HEK293T (cell line): ENCODE results near the gene SOX15.
"Not testable (repeated sequence)": the region's sequence is repeated elsewhere in the genome, so short reads cannot be mapped to it uniquely, and the experiment has no call there.

ENCODE experiments used
- CTCF ChIA-PET: fragments of 350-600 bp; formaldehyde crosslinking; extraction: SDS; loops from one replicate; lab custom pipeline; 2021; ENCODE audit warnings: antibody characterized with exemption, inconsistent platforms; lab: Yijun Ruan, JAX
- POLR2A ChIA-PET: fragments of 350-600 bp; formaldehyde crosslinking; extraction: SDS; loops from one replicate; lab custom pipeline; 2020; ENCODE audit warnings: antibody characterized with exemption, inconsistent platforms; lab: Yijun Ruan, JAX
- DNase-seq: peaks from one replicate; pipeline ENCODE4 v3.0.0; 2012; ENCODE audit warnings: mixed read lengths; ENCODE audit errors: extremely low spot score
- ARNT ChIP-seq: fragments of 450-650 bp; IDR thresholded peaks from 2 replicates; pipeline ENCODE4 v1.6.1; 2017; ENCODE audit warnings: mild to moderate bottlenecking
- BHLHE40 ChIP-seq: fragments of 450-650 bp; IDR thresholded peaks from 2 replicates; pipeline ENCODE4 v1.6.1; 2016; ENCODE audit warnings: mild to moderate bottlenecking, moderate library complexity, borderline replicate concordance
- CTBP1 ChIP-seq: fragments of 450-650 bp; IDR thresholded peaks from 2 replicates; pipeline ENCODE4 v1.6.1; 2016; ENCODE audit warnings: borderline replicate concordance
- ELF4 ChIP-seq: fragments of 450-650 bp; IDR thresholded peaks from 2 replicates; pipeline ENCODE4 v1.6.1; 2017; ENCODE audit warnings: antibody characterized with exemption
- FOXA1 ChIP-seq: fragments of 450-650 bp; IDR thresholded peaks from 2 replicates; pipeline ENCODE4 v1.6.1; 2016; ENCODE audit warnings: mild to moderate bottlenecking
- FOXK2 ChIP-seq: fragments of 450-650 bp; IDR thresholded peaks from 2 replicates; pipeline ENCODE4 v1.6.1; 2016; ENCODE audit warnings: mild to moderate bottlenecking
- FOXM1 ChIP-seq: fragments of 450-650 bp; IDR thresholded peaks from 2 replicates; pipeline ENCODE4 v1.6.1; 2017; ENCODE audit warnings: mild to moderate bottlenecking, borderline replicate concordance
- HDGF ChIP-seq: fragments of 450-650 bp; IDR thresholded peaks from 2 replicates; pipeline ENCODE4 v1.6.1; 2017; ENCODE audit warnings: antibody characterized with exemption, borderline replicate concordance
- L3MBTL2 ChIP-seq: fragments of 450-650 bp; conservative IDR thresholded peaks from 2 replicates; pipeline ENCODE4 v1.6.1; 2016; ENCODE audit warnings: mild to moderate bottlenecking
- LEF1 ChIP-seq: fragments of 450-650 bp; IDR thresholded peaks from 2 replicates; pipeline ENCODE4 v1.6.1; 2017; ENCODE audit warnings: mild to moderate bottlenecking, borderline replicate concordance
- NFRKB ChIP-seq: fragments of 450-650 bp; IDR thresholded peaks from 2 replicates; pipeline ENCODE4 v1.6.1; 2016; ENCODE audit warnings: mild to moderate bottlenecking, moderate library complexity
- PKNOX1 ChIP-seq: fragments of 450-650 bp; IDR thresholded peaks from 2 replicates; pipeline ENCODE4 v1.6.1; 2016
- SP1 ChIP-seq: fragments of 450-650 bp; IDR thresholded peaks from 2 replicates; pipeline ENCODE4 v1.6.1; 2017
- SUZ12 ChIP-seq: fragments of 450-650 bp; IDR thresholded peaks from 2 replicates; pipeline ENCODE4 v1.6.1; 2016; ENCODE audit warnings: mild to moderate bottlenecking
- TARDBP ChIP-seq: fragments of 450-650 bp; IDR thresholded peaks from 2 replicates; pipeline ENCODE4 v1.6.1; 2016
- ZNF384 ChIP-seq: fragments of 450-650 bp; IDR thresholded peaks from 2 replicates; pipeline ENCODE4 v1.6.1; 2016

SOX15 gene

GRCh38 chr17:7606280-7606679 lies 16.4 kb upstream of the SOX15 start:
- DNase-seq, result no peak
- ChIA-PET POLR2A (no interaction called here), CTCF (no interaction called here)
- no peak for TF ChIP-seq CTBP1

- DNase-seq, CTCF ChIA-PET: not testable (repeated sequence)
- POLR2A ChIA-PET, result interaction anchor here (1.3 kb wide), 1 partner anchor 14 kb away, joined by 3 read pairs; the partner anchor contains the start of gene MPDU1
Measured at GRCh38 chr17:7597561-7597960, 7.7 kb upstream of the SOX15 start.

- DNase-seq, result no peak
- ChIA-PET CTCF (no interaction called here), POLR2A (interaction anchor here (1.0 to 3.3 kb wide), 3 partner anchors 8 to 93 kb away, joined by 3 to 21 read pairs (median 4); partner anchors contain the start of gene MPDU1)
- no peak for TF ChIP-seq SP1
- no peak for TF ChIP-seq L3MBTL2
- TF ChIP-seq FOXA1, result no peak
- no peak for TF ChIP-seq ARNT
- TF ChIP-seq ZNF384, result no peak
- TF ChIP-seq BHLHE40, result no peak
Measured at GRCh38 chr17:7593296-7593695, 3.4 kb upstream of the SOX15 start.

- TF ChIP-seq ZNF384 (no peak), FOXA1 (no peak), ELF4 (no peak), SUZ12 (no peak), LEF1 (no peak), ARNT (no peak), L3MBTL2 (no peak), HDGF (no peak), FOXK2 (no peak), BHLHE40 (no peak), TARDBP (no peak), FOXM1 (no peak), PKNOX1 (no peak), SP1 (no peak), CTBP1 (no peak)
- ChIA-PET CTCF (no interaction called here), POLR2A (interaction anchor here (1.0 to 3.3 kb wide), 3 partner anchors 8 to 94 kb away, joined by 3 to 21 read pairs (median 4); partner anchors contain the start of gene MPDU1)
- DNase-seq, result no peak
Measured at GRCh38 chr17:7592422-7593021, 2.6 kb upstream of the SOX15 start.

GRCh38 chr17:7591596-7591995 lies 1.7 kb upstream of the SOX15 start:
- ChIA-PET CTCF (no interaction called here), POLR2A (no interaction called here)
- DNase-seq, result no peak
- TF ChIP-seq L3MBTL2 (no peak), SP1 (no peak), ELF4 (no peak), CTBP1 (no peak), ZNF384 (no peak), FOXK2 (no peak), BHLHE40 (no peak), NFRKB (no peak), LEF1 (no peak), FOXM1 (no peak), ARNT (no peak), PKNOX1 (no peak)

GRCh38 chr17:7590743-7591142 lies 849 bp upstream of the SOX15 start:
- TF ChIP-seq ELF4 (no peak), FOXK2 (no peak), NFRKB (no peak), ZNF384 (no peak), PKNOX1 (no peak), HDGF (no peak), TARDBP (no peak), CTBP1 (no peak), FOXA1 (no peak), LEF1 (no peak), FOXM1 (no peak), ARNT (no peak), SP1 (no peak), L3MBTL2 (no peak), BHLHE40 (no peak), SUZ12 (no peak)
- DNase-seq, result no peak
- POLR2A ChIA-PET, result interaction anchor here (2.7 kb wide), 1 partner anchor 96 kb away, joined by 13 read pairs; the partner anchor contains the start of genes TP53 and WRAP53
- CTCF ChIA-PET, result no interaction called here
